Measurements from ENCODE around the gene DERA.

GRCh38 chr12:15879413-15879812 is 31.7 kb upstream of the DERA start:
- TF ChIP-seq POLR2A (IDR thresholded peaks at IDR 0.05) (no peak), EP300 (IDR thresholded peaks at IDR 0.05) (no peak)
- TF ChIP-seq, protein P1, sequence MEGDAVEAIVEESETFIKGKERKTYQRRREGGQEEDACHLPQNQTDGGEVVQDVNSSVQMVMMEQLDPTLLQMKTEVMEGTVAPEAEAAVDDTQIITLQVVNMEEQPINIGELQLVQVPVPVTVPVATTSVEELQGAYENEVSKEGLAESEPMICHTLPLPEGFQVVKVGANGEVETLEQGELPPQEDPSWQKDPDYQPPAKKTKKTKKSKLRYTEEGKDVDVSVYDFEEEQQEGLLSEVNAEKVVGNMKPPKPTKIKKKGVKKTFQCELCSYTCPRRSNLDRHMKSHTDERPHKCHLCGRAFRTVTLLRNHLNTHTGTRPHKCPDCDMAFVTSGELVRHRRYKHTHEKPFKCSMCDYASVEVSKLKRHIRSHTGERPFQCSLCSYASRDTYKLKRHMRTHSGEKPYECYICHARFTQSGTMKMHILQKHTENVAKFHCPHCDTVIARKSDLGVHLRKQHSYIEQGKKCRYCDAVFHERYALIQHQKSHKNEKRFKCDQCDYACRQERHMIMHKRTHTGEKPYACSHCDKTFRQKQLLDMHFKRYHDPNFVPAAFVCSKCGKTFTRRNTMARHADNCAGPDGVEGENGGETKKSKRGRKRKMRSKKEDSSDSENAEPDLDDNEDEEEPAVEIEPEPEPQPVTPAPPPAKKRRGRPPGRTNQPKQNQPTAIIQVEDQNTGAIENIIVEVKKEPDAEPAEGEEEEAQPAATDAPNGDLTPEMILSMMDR (IDR thresholded peaks at IDR 0.05), result no peak

All from tibial nerve (tissue), 4 donors.